IPS-15b (cell line): ENCODE data around the gene SHLD1.
"Not testable (repeated sequence)": the region's sequence is repeated elsewhere in the genome, so short reads cannot be mapped to it uniquely, and the experiment has no call there.

Source experiments
- H3K27me3 ChIP-seq: one replicate; pipeline ENCODE4 v1.6.1; 2013; ENCODE audit warnings: low read length; ENCODE audit not compliant: control insufficient read depth, insufficient read depth
- H3K36me3 ChIP-seq: one replicate; pipeline ENCODE4 v1.6.1; 2013; ENCODE audit warnings: low read length; ENCODE audit not compliant: control insufficient read depth, insufficient read depth
- H3K4me1 ChIP-seq: one replicate; pipeline ENCODE4 v1.6.1; 2013; ENCODE audit warnings: mild to moderate bottlenecking, low read length; ENCODE audit not compliant: control insufficient read depth, insufficient read depth
- H3K4me3 ChIP-seq: one replicate; pipeline ENCODE4 v1.5.1; 2013; ENCODE audit warnings: low read depth, low read length
- H3K9ac ChIP-seq: one replicate; pipeline ENCODE4 v1.6.1; 2013; ENCODE audit warnings: low read depth, mild to moderate bottlenecking, low read length
- H3K9me3 ChIP-seq: one replicate; pipeline ENCODE4 v1.6.1; 2013; ENCODE audit warnings: mild to moderate bottlenecking, low read length; ENCODE audit not compliant: control insufficient read depth, insufficient read depth

Gene SHLD1

GRCh38 chr20:5749952-5750779, at the start of gene SHLD1:
Gene SHLD1 (plus strand): TSS chr20:5750401. CDS start chr20:5772866, 22,465 bp downstream.
- peaks cover 5% of the 10 kb centered on the region for H3K4me1 ChIP-seq
- no peaks in the 10 kb centered on the region for H3K27me3 ChIP-seq
- H3K36me3 ChIP-seq: no peaks in the 10 kb centered on the region
- H3K4me3 ChIP-seq: peak within 1 kb of the TSS; percentile 66
- H3K9me3 ChIP-seq: no peaks in the 10 kb centered on the region
- H3K9ac ChIP-seq: peak within 1 kb of the TSS; percentile 79

- H3K9ac ChIP-seq, H3K27me3 ChIP-seq, H3K9me3 ChIP-seq, H3K4me3 ChIP-seq, H3K4me1 ChIP-seq, H3K36me3 ChIP-seq: not testable (repeated sequence)
These were observed 47.9 kb upstream of the SHLD1 start for GRCh38 chr20:5702339-5702738.

GRCh38 chr20:5703681-5704101, 46.5 kb upstream of the SHLD1 start:
- H3K4me1 ChIP-seq: no peaks in the 10 kb centered on the region
- H3K9ac ChIP-seq: no peak overlapping the region
- no peaks in the 10 kb centered on the region for H3K36me3 ChIP-seq
- peaks cover 2% of the 10 kb centered on the region for H3K9me3 ChIP-seq
- no peak overlapping the region for H3K4me3 ChIP-seq
- H3K27me3 ChIP-seq: no peaks in the 10 kb centered on the region

- H3K9me3 ChIP-seq: peaks cover 1% of the 10 kb centered on the region
- no peaks in the 10 kb centered on the region for H3K36me3 ChIP-seq
- no peaks in the 10 kb centered on the region for H3K4me1 ChIP-seq
- no peaks in the 10 kb centered on the region for H3K27me3 ChIP-seq
- H3K4me3 ChIP-seq: no peak overlapping the region
- no peak overlapping the region for H3K9ac ChIP-seq
These were observed 44.4 kb upstream of the SHLD1 start for GRCh38 chr20:5705827-5706226.

- H3K9ac ChIP-seq: no peak overlapping the region
These were observed 43.4 kb upstream of the SHLD1 start for GRCh38 chr20:5706797-5707196.

GRCh38 chr20:5710551-5710950, 39.6 kb upstream of the SHLD1 start:
- Histone ChIP-seq H3K4me1 (no peaks in the 10 kb centered on the region), H3K4me3 (no peak overlapping the region), H3K36me3 (no peaks in the 10 kb centered on the region), H3K9ac (no peak overlapping the region), H3K27me3 (no peaks in the 10 kb centered on the region), H3K9me3 (no peaks in the 10 kb centered on the region)

More at GRCh38 chr20:5706797-5707196, 43.4 kb upstream of the SHLD1 start:
- Histone ChIP-seq H3K4me3 (no peak overlapping the region), H3K36me3 (no peaks in the 10 kb centered on the region), H3K4me1 (no peaks in the 10 kb centered on the region), H3K27me3 (no peaks in the 10 kb centered on the region), H3K9me3 (no peaks in the 10 kb centered on the region)

- Histone ChIP-seq H3K9ac (no peak overlapping the region), H3K9me3 (no peaks in the 10 kb centered on the region), H3K36me3 (no peaks in the 10 kb centered on the region), H3K4me1 (peaks cover 2% of the 10 kb centered on the region), H3K27me3 (no peaks in the 10 kb centered on the region), H3K4me3 (no peak overlapping the region)
These were observed 35.8 kb upstream of the SHLD1 start for GRCh38 chr20:5714261-5715041.

- H3K36me3 ChIP-seq: no peaks in the 10 kb centered on the region
- no peaks in the 10 kb centered on the region for H3K9me3 ChIP-seq
- H3K9ac ChIP-seq: no peak overlapping the region
- H3K4me3 ChIP-seq: no peak overlapping the region
- peaks cover 2% of the 10 kb centered on the region for H3K4me1 ChIP-seq
- H3K27me3 ChIP-seq: no peaks in the 10 kb centered on the region
These were observed 34.9 kb upstream of the SHLD1 start for GRCh38 chr20:5715071-5715841.

GRCh38 chr20:5716953-5717352, 33.2 kb upstream of the SHLD1 start:
- Histone ChIP-seq H3K9me3 (no peaks in the 10 kb centered on the region), H3K36me3 (no peaks in the 10 kb centered on the region), H3K4me1 (peaks cover 2% of the 10 kb centered on the region), H3K4me3 (no peak overlapping the region), H3K9ac (no peak overlapping the region), H3K27me3 (no peaks in the 10 kb centered on the region)

GRCh38 chr20:5718896-5719595, 31.2 kb upstream of the SHLD1 start:
- no peaks in the 10 kb centered on the region for H3K27me3 ChIP-seq

GRCh38 chr20:5719861-5720403, 30.3 kb upstream of the SHLD1 start:
- H3K36me3 ChIP-seq: no peaks in the 10 kb centered on the region
- H3K4me3 ChIP-seq: no peak overlapping the region
- no peaks in the 10 kb centered on the region for H3K9me3 ChIP-seq
- peaks cover 2% of the 10 kb centered on the region for H3K4me1 ChIP-seq
- H3K27me3 ChIP-seq: no peaks in the 10 kb centered on the region
- H3K9ac ChIP-seq: no peak overlapping the region

More at GRCh38 chr20:5718896-5719595, 31.2 kb upstream of the SHLD1 start:
- Histone ChIP-seq H3K4me1 (peaks cover 2% of the 10 kb centered on the region), H3K9ac (no peak overlapping the region), H3K9me3 (no peaks in the 10 kb centered on the region), H3K4me3 (no peak overlapping the region), H3K36me3 (no peaks in the 10 kb centered on the region)
